Hematopoietic multipotent progenitor cell treated with erythropoietin and hydrocortisone succinate and interleukin-3 and kit ligand, for 4 days (in vitro differentiated cells): ENCODE data around the gene CCDC34.
A peak's percentile ranks its signal among the peaks of the same experiment; 100 is the strongest.

ENCODE experiments used
- DNase-seq: peaks from one replicate; pipeline ENCODE4 v3.0.0-alpha.2; 2015

The CCDC34 gene

DNA sequence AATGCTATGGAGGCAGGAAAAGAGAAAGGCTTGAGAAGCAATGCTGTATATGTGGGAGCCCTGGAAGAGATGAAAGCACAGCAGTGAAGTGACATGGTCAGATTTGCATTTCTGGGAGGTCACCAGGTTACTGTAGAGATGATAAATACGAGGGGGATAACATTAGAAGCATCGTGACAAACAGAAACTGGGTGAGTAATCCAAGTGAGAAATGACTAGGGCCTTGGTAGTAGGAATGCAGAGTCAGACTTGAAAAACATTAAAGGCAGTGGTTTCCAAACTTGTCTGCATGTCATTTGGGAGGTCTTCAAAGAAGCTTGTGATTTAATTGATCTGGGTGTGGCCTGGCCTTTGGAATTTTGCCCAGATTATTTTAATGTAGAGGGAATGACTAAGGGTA is 43.9 kb downstream of the CCDC34 start:
- no peak for DNase-seq

DNA sequence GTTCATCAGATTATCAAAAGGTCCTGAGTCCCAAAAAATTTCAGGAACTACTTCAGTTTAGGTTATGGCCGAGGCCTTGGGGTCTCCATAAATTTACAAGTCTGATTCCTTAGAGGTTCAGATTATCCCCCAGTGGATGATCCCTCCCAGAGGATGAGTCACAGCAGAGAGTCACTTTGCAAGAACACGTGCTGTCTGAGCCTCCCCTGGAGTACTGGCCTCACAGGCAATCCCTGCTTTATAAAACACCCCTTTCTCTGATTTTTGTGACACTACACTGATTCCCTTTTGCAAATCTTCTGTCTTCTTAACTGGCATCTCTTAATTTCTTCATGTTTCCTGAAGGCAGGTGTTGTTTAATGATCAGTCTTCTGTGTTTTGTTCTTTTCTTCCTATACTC is 45.3 kb downstream of the CCDC34 start:
- no peak for DNase-seq

DNA sequence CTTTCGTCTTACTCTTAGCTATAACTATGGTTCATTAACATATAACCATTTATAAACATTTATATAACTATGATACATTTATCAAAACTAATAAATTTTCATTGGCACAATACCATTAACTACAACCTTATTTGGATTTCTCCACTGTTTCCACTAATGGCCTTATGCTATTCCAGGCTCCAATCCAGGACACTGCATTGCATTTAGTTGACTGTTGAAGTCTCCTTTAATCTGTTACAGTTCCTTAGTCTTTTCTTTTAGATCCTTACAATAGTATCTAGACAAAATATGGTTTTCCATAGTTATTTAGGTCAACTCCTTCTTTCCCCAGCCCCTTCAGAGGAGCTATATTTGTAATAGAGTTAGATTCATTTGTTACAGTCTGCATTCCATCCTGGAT is 47.2 kb downstream of the CCDC34 start:
- no peak for DNase-seq

DNA sequence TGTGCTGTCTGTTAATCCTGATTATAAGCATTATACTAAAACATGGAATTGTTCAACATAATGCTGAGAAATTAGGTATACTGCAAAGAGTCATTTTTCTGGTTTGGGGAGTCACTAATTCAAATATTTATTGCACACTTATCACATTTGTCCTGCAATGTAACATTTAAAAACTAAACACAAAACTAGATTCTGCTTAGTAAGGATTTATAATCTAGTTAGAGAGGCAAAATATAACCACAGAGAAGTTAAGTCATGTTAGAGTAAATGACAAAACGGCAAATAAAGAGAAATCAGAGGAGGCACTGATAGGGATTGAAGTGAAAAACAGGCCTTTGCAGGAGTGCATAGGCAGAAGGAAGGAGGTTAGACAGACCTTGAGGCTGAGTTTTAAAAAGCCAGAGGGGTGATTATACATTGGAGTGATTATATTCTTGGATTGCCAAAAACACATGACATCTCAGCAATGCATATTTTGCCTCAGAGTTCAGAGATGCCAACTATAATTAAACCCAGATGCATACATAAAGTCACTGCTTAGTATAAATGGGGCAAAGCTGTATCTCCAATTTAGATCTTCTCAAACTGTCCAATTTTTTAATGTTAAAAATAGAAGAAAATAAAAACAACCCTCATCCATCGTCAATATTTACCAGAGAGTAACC is 49.7 kb downstream of the CCDC34 start:
- DNase-seq: no peak

DNA sequence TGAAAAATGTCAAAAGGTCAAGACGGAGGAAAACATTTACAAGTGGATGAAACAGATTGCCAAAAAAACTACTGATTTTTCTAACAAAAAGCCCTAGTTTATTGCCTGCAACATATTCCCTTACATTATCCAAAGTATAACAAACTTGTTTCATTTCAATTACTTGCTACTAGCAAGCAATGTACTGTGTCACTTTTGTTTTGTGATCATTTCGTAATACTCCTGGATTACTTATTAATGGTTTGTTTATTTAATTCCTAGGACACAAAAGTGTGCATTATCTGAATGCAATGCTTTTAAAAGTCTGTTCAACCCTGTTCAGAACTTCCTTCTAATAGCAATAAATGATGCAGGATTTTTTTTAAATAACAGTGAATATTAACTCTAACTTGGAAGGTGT is 50.9 kb downstream of the CCDC34 start:
- DNase-seq: no peak

DNA sequence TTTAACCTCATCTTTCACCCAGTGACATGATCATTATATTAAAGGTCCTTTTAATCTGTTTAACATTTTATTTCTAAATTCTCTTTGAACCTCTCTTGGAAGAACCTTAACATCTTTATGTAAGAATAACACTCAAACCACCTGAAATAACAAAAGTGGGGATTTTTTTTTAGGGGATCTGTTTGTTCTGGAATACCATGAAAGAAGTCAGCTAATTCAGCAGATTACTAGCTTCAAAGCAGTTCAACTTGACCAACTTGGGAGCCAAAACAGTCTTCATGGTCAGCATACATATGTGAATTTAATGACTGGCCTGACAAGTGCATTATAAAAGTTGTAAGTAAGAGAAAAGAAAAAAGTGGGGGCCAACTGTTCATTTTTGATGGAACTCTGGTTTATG is 52.3 kb downstream of the CCDC34 start:
- DNase-seq: no peak

DNA sequence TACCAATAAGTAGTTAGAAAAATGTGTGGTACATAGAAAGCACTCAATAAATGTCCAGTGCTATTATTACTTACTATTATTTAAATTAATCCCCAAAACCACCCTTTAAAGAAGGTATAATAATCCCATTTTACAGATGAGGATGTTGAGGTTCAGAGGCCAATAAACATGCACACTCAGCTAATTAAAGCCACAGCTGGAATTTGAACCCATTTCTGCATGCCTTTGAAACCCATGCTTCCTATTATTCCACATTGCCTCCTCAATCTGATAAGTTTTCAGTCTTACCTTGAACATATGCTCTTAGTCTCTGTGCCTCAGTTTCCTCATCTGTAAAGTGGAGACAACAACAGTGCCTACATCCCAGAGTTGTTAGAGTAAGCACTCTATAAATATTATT is 52.8 kb downstream of the CCDC34 start:
- DNase-seq: no peak

DNA sequence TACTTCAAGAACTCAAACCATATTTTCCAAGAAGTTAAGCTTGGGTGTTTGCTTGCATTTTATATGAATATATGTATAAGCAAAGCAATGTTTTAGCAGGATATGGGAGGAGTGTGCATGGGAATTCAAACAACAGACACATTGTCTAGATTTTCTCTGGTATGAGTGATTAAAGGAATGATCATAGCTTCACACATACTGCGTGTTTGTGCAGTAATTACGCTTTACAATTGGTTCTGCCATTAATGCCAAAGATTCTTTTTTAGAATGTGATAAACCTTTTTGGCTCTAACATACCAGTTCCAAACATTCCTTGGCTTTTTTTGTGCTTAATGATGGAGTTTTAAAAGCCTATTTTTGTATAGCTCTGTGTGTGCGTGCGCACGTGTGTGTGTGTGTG is 54.0 kb downstream of the CCDC34 start:
- DNase-seq: no peak

DNA sequence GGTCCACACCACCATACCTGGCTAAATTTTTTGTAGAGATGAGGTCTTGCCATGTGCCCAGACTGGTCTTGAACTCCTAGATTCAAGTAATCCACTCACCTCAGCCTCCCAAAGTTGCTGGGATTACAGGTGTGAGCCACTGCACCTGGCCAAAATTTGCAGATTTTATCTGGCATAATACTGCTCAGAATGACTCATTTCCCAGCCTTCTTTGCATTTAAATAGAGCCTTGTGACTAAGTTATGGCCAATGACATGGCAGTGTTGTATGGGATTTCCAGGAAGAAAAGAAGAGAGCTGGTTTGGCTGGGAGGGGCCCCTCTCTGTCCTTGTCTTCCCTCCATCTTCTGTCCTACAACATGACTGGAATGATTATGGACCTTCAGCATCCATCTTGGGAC is 55.8 kb downstream of the CCDC34 start:
- DNase-seq: no peak

DNA sequence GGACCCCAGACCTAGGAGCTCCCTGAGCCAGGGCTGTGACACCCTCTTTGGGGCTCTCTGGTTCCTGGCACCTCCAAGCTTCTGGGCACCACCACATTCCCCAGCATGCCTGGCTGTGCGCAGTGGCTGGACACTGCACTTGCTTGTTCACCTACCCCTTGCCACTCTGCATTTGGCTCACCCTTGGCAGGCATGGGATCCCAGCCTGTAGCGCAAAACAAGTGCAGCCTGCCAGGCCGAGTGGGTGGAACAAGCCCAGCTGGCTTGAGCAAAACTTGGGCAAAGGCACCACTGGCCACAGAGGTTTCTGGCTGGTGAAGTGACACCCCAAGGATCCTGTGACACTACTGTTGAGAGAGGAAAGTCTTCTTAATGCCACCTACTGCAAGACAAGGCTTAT is 57.3 kb downstream of the CCDC34 start:
- no peak for DNase-seq

DNA sequence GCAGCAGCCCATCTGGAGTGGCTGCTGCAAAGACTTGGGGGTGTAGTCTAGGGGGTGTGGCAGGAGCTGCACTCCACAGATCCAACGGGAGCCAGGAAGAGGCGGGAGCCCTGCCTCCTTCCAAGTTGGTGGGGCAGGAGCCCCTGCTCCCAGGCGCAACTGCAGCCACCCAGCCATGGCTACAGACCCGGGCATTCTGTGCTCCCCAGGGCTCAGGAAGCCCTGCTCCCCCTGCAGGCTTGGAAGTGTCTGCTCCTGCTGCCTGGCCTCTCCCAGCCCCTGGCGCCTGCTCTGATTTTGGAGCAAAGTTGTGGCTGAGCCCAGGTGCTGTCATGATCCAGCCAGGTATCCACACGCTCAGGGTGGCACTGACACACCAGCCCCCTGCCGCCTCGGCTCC is 58.5 kb downstream of the CCDC34 start:
- DNase-seq: no peak

DNA sequence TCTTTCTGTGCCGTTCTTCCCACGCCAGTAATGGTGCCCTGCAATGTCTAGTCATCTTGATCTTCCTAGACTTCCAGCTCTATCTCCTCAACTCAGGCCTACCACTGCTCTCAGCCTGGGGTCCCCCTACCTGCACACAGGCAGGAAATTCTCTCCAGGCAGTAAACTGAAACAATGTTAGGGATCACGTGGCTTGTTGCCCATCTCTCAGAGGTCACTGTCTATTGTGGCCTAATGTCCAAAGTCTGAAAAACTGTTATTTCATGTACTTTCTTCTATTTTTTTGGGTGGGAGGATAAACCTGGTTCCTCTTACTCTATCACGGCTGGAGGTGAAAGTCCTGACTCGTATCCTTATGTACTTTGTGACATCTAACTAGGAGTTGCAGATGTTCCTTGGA is 59.1 kb downstream of the CCDC34 start:
- no peak for DNase-seq

DNA sequence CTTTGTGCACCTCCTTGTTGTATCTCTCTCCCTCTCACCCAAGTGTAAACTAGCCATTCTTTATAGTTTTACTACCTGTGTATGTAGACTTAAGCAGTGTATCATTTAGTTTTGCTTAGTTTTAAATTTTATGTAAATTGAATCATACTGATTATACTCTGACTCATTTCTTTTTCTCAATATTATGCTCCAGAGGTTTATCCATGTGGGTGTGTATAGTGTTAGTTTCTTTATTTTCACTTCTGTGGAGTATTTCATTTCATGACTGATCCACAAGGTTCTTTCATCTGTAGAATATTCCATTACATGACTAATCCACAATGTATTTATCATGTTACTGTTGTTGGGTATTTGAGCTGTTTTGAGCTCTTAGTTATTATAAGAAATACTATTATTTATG is 62.0 kb downstream of the CCDC34 start:
- DNase-seq: no peak

DNA sequence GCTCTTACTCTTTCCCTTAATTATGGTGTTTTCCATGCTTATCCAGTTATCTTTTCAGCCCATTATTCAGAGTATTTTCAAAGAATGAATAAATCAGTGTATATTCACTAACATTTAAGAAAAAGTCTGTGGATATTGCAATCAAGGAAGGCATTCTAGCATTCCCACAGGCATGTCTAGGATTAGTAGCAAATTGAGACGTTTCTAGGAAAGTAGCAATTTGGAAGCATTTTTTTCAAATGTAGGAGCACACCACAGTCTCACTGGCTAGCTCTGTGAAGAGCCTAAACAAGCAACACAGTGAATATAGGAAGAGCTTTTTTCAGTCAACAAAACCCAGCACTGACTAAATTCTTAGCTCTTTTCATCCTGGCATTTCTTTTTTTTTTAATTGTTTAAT is 65.4 kb downstream of the CCDC34 start:
- no peak for DNase-seq

DNA sequence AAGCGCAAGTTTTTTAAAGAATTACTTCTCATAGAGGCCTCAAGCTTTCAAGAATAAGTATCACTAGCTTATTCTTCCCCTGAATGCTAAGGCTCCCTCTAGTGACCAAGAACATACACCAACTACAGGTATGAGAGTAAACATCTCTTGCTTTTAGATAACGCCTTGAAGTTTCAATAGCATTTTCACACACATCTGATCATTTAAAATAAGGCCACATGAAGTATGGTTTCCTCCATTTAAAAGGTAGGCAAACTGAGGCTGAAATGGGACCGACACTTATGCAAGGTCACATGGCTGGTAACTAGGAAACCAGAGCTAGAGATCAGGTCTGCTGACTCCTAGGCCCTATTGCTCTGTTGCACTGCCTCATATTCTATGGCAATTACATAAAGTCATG is 66.5 kb downstream of the CCDC34 start:
- peak; percentile 63 for DNase-seq

DNA sequence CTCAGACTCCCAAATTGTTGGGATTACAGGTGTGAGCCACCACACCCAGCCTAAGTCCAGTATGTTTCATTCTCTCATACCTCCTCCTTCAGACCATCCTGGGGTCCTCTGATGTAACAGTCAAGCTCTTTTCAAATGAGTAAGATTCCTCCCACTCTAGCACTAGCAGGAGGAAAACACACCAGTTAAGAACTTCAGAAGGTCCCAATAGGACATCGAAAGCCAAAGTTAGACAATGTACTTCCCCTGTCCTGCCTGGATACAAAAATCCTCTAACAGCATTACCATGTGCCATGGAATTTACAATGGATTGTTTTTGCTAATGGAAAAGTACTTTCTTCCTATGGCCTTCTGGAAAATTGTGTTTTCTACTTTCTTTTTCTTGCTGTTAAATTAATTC is 67.1 kb downstream of the CCDC34 start:
- DNase-seq: no peak

DNA sequence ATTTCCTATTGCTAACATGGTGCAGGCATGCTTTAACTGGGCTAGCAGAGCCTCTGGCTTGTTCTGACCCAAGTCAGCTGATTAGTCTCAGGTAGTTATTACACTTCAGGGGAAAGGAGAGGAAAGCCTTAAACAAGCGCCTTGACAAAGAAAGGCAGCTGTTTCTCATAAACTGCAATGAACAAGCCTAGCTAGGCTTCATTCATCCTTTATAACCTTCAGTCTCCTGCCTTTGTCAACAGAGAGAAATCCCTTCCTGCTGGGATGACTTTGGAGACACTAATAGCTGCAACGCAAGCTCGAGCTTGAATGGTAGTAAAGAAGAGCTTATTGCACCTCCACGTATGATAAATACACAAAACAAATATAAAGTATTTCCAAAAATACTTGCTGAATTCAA is 68.4 kb downstream of the CCDC34 start:
- DNase-seq: no peak

DNA sequence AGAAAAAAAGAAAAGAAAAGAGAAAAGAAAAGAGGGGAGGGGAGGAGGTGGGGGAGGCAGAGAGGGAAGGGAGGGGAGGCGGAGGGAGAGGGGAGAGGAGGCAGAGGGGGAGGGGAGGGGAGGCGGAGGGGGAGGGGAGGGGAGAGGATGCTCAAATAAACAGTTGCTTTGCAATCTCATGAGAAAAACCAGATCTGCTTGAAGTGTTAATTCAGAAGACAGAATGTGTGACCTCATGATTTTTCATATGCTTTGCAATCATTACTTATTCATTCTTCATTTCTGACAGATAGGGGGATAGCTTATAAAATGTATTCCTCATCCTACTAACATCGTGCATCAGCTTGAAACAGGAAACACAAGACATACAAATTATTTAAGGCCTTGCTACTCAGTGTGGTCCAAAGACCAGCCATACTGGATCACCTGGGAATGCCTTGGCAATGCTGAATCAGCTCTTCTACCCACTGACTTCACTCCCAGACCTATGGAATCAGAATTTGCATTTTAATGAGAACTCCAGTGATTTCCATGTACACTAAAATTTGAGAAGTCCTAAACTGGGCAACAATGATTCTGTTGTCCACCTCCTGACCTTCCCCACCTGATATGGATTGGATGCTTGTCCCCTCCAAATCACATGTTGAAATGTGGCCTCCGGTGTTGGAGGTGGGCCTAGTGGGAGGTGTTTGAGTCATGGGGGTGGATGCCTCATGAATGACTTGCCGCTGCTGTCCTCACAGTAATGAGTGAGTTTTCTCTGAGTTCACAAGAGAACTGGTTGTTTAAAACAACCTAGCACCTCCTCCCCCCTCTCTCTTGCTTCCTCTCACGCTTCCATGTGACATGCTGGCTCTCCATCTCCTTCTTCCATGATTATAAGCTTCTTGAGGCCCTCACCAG is 69.2 kb downstream of the CCDC34 start:
- DNase-seq: no peak

DNA sequence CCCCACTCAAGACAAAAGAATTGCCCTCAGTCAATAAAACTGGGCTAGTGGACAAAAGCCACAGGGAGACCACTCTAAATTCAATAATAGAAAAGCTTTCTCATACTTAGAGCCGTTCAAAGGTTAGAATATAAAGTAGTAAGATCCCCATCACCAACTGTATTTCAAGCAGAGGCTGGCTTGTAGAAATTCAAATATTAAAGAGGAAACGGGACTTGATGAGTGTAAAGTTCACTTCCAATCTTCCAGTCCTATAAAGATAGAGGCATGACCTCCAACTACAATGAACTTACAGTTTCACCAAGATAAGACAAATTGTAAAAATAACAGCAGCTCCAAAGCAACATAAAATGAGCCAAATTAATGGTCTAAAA is 70.4 kb downstream of the CCDC34 start:
- no peak for DNase-seq

DNA sequence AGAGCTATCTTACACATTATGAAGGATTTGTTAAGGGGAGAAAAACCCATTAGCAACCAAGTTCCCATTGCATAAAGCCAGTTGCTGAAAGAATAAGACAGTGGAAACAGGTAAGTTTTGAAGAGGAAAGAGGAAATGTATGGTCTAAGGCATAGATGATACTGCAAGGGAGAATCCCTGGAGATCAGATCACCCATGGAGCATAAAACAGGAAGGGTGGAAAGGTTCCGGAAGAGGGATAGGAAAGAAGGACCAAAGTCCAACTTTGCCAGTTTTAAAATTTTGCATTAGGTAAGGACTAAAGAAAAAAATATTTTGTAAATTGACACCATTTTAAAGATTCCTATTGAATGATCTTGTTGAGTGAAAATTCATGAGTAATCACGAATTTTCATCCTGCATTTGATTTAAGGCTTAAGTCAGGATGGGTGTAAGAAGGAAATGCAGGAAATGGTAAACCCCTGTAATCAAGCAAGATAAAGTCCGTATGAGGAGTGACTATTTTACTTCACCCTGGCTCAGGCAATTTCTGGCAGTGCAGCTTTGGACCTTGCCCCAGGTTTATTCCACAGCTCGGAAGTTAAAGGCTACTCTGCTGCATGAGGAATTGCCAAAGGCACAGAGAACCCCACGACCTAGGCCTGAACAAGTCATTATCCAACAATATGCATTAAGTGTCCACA is 70.9 kb downstream of the CCDC34 start:
- DNase-seq: no peak

DNA sequence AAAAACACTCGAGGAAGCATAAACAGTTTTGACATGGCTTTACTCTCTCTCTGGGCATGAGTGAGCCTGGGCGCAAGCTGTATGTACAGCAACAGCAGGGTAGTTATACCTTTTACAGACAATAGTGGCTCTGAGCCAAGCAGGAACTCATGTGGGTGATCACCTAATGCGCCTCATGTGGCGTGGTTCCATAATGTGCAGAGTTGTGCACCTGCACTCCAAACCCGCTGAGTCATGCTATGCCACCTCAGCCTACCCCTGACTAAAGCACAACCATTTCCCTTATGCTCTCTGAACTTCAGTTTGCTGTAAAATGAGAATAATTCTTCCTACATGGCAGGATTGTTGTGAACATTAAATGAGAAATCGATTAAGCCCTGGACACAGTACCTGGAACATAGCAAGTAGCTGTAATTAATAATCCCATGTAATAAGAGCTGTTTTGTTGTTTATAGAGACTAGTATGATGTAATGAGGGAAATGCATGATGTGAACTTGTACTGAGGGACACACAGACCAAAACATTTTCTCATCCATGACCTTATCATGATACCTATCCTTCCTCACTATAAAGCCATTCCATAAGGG is 71.6 kb downstream of the CCDC34 start:
- DNase-seq: peak; percentile 11

DNA sequence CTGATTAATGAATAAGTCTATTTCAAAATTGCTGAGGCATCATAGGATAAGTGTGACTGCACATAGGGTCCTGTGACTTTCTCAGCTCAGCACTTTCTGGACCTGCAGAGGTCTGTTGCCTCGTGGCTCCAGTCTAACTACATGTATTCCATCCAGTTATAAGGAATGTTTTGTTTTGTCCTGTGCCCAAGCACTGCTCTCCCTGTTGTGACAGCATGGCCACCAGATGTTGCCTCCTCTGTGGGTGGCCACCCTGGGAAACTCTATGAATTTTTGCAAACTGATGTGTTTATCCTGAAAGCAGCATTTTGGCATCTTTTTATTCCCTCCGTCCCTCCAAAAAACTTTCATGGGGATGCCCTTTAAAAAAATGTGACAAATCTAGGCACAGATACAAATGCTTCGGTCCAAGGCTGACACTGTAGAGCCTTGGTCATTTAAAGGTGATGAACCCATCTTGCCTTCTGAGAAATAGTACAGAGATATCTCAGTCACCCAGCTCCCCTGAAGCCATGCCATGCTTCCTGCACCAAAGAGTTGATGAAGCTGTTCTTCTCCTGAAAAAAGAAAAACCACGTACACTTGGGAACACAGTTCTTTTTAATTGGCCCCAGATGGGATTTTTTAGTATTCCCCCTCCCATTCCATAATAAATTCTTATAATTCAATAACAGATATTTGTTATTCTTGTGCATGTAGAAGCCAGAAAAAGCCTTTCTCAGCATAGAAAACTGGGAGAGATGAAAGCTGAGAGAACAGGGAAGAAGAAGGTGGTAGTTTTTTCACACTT is 72.6 kb downstream of the CCDC34 start:
- DNase-seq: no peak
